Kidney epithelial cell (primary cell): Measurements from ENCODE around the gene KIRREL3. TPM values are rescaled to one million over a fixed set of nuclear protein-coding genes. Genes with fewer than 3 reads are reported as not detected.

Source experiments
- DNase-seq: peaks from one replicate; pipeline ENCODE4 v3.0.0-alpha.2; 2010; ENCODE audit warnings: low read depth
- H3K27me3 ChIP-seq: 2 replicates; pipeline ENCODE4 v1.6.0; 2011; ENCODE audit warnings: low read length; ENCODE audit not compliant: control insufficient read depth, insufficient read depth
- H3K36me3 ChIP-seq: 2 replicates; pipeline ENCODE4 v1.5.1; 2011; ENCODE audit warnings: low read length; ENCODE audit not compliant: control insufficient read depth, insufficient read depth
- H3K4me3 ChIP-seq: 2 replicates; pipeline ENCODE4 v1.5.1; 2011; ENCODE audit warnings: low read depth, mild to moderate bottlenecking, control low read depth, low read length
- total RNA-seq: library from RNA; depleted of rRNA; stranded (reverse); fragments of >200 nt; gene quantifications from 2 replicates; pipeline ENCODE4 v1.2.3, GENCODE V29; 2015
- TF ChIP-seq, protein P1 (sequence below): IDR thresholded peaks from 2 replicates; pipeline ENCODE4 v1.5.1; 2011; ENCODE audit warnings: mild to moderate bottlenecking, moderate library complexity, low read length, control low read depth, inconsistent platforms; ENCODE audit not compliant: insufficient read depth, poor library complexity, severe bottlenecking

The KIRREL3 gene
- total RNA-seq, 1 donor from 2014 or later, result 1.3 TPM

- H3K36me3 ChIP-seq, result no peaks in the 10 kb centered on the region
- no peak for DNase-seq
- no peak overlapping the region for H3K4me3 ChIP-seq
- TF ChIP-seq, protein P1, sequence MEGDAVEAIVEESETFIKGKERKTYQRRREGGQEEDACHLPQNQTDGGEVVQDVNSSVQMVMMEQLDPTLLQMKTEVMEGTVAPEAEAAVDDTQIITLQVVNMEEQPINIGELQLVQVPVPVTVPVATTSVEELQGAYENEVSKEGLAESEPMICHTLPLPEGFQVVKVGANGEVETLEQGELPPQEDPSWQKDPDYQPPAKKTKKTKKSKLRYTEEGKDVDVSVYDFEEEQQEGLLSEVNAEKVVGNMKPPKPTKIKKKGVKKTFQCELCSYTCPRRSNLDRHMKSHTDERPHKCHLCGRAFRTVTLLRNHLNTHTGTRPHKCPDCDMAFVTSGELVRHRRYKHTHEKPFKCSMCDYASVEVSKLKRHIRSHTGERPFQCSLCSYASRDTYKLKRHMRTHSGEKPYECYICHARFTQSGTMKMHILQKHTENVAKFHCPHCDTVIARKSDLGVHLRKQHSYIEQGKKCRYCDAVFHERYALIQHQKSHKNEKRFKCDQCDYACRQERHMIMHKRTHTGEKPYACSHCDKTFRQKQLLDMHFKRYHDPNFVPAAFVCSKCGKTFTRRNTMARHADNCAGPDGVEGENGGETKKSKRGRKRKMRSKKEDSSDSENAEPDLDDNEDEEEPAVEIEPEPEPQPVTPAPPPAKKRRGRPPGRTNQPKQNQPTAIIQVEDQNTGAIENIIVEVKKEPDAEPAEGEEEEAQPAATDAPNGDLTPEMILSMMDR, result no peak
- H3K27me3 ChIP-seq, result no peaks in the 10 kb centered on the region
These were observed 203.0 kb downstream of the KIRREL3 start for GRCh38 chr11:126797457-126798169.

DNA sequence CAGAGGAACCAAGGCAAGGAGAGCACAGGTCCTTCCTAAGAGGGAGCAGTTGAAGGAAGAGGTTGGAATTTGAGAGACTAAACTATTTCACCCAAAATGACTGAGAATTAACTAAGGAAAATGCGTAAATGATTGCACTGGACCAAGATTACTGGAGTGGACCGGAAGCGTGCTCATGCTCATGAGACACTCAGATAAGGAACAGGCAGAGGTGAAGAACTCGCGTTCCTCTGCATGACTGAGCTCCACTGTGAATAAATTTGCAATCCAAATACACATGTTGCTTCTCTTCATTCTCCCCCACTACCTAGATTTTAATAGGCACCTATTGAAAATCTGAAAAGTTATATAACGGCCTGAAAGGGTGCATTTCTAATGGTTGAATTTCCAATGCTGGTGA, 207.0 kb downstream of the KIRREL3 start:
- DNase-seq, result no peak
- TF ChIP-seq, protein P1, result no peak
- Histone ChIP-seq H3K4me3 (no peak overlapping the region), H3K36me3 (no peaks in the 10 kb centered on the region), H3K27me3 (no peaks in the 10 kb centered on the region)

DNA sequence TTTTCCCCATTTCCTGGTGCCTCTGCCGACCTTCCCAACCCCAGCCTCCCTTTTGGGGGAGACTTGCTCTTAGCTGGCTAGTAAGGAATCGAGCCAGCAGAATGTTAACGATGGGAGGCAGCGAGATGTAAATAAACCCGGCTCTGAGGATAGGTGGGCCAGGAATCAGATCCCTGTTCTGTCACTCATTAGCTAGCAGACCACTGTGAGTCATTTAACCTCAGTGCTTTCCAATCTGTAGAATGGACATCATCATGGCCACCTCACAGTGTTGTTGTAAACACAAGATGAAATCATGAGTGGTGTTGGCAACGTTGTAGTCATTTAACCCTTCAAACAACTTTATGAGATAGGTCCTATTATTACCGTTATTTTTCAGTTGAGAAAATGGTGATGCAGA, 208.6 kb downstream of the KIRREL3 start:
- TF ChIP-seq, protein P1, result no peak
- H3K27me3 ChIP-seq, result no peaks in the 10 kb centered on the region
- no peak for DNase-seq
- H3K4me3 ChIP-seq, result no peak overlapping the region
- H3K36me3 ChIP-seq, result no peaks in the 10 kb centered on the region

DNA sequence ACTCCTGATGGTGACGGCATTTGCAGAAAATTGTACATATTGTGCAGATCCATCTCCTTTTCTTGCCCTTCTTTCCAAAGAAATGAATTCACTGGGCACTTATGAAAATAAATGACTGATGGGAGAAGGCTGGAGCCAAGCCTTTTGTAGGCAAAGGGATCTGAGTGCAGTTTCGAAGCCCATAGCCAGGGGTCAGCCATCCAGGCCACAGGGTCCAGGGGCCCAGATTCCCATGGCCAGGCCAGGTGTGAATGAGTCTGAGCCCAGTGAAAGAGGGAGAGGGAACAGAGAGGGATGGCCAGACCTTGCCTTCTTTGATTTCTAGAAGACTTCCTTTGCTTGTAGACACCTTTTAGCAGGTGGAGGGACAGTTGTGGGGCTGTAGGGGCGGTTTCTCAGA, 209.1 kb downstream of the KIRREL3 start:
- H3K27me3 ChIP-seq, result no peaks in the 10 kb centered on the region
- no peak for DNase-seq
- H3K36me3 ChIP-seq, result no peaks in the 10 kb centered on the region
- no peak overlapping the region for H3K4me3 ChIP-seq
- TF ChIP-seq, protein P1, result peak; percentile 29

DNA sequence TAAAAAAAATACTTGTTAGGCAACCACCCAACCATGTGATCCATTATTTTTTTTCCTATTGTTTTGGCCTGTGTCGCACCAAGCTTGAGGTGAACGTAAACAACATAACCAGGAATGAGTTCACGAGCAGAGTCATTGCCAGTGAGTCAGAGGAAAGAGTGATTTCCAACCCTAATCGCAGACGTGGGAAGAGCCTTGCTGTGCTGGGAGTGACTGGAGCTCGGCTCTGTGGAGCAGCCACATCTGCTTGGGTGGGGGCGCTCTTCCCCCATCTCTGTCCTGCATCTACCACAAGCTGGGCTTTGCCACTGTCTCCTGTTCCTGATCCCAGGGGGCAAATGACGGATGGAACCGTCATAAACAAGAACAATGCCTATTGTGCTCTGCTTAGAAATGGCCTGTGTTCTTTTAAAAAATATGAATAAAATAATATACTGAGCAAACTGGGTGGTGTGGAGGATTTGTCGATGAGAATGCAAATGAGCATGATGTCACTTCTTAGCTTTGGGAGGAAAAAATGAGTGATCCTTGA, 210.0 kb downstream of the KIRREL3 start:
- TF ChIP-seq, protein P1, result peak; percentile 44
- Histone ChIP-seq H3K4me3 (no peak overlapping the region), H3K27me3 (no peaks in the 10 kb centered on the region), H3K36me3 (no peaks in the 10 kb centered on the region)
- DNase-seq, result peak; percentile 88

DNA sequence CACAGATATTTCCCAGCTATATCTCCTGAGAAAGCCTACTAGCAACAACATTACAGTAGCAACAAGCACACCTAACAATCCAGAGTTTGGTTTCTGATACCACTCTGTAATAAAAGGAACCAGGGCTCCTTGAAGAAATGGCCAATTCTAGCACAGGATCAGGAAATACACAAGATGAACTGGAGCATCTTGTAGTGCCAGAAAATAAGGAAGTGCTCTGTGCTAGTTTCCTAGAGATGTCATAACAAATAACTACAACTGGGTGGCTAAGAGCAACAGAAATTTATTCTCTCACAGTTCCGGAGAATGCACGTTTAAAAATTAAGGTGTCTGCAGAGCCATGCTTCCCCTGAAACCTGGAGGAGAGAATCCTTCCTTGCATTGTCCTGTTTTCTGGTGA, 217.8 kb downstream of the KIRREL3 start:
- no peaks in the 10 kb centered on the region for H3K27me3 ChIP-seq
- DNase-seq, result no peak
- TF ChIP-seq, protein P1, result no peak
- H3K36me3 ChIP-seq, result no peaks in the 10 kb centered on the region
- no peak overlapping the region for H3K4me3 ChIP-seq
